T-helper 2 cell (primary cell): ENCODE measurements around the gene ACTR3C.

Experiments
- DNase-seq, 5 experiments: peaks; one replicate each; pipeline versions ENCODE4 v3.0.0 to v3.0.0-alpha.2; 2012 to 2022
- total RNA-seq, 2 donors: gene quantifications; one replicate each; lab custom pipeline; 2026; lab: John Stamatoyannopoulos, UW

The ACTR3C gene
- 4.7 to 5.7 reads per million in 2 donors for total RNA-seq

- DNase-seq = peak in 4 of 5 experiments; percentile 32 to 83 (median 34)
Measured at GRCh38 chr7:150322833-150323681, at the start of gene ACTR3C, which contains the start of gene LRRC61. ACTR3C (minus strand) TSS chr7:150323545; CDS start chr7:150295296, 28,249 bp downstream. LRRC61 (plus strand) TSS chr7:150323355; CDS start chr7:150336862, 13,507 bp downstream.

- DNase-seq = no peak
Measured at GRCh38 chr7:150372271-150373048, 49.1 kb upstream of the ACTR3C start.

DNA sequence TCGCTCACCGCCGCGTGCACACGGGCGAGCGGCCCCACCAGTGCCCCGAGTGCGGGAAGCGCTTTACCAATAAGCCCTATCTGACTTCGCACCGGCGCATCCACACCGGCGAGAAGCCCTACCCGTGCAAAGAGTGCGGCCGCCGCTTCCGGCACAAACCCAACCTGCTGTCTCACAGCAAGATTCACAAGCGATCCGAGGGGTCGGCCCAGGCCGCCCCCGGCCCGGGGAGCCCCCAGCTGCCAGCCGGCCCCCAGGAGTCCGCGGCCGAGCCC, 48.6 kb upstream of the ACTR3C start:
- no peak for DNase-seq

GRCh38 chr7:150371131-150371995, 48.0 kb upstream of the ACTR3C start:
- DNase-seq = no peak

GRCh38 chr7:150370612-150371071, 47.3 kb upstream of the ACTR3C start:
- DNase-seq = no peak

DNA sequence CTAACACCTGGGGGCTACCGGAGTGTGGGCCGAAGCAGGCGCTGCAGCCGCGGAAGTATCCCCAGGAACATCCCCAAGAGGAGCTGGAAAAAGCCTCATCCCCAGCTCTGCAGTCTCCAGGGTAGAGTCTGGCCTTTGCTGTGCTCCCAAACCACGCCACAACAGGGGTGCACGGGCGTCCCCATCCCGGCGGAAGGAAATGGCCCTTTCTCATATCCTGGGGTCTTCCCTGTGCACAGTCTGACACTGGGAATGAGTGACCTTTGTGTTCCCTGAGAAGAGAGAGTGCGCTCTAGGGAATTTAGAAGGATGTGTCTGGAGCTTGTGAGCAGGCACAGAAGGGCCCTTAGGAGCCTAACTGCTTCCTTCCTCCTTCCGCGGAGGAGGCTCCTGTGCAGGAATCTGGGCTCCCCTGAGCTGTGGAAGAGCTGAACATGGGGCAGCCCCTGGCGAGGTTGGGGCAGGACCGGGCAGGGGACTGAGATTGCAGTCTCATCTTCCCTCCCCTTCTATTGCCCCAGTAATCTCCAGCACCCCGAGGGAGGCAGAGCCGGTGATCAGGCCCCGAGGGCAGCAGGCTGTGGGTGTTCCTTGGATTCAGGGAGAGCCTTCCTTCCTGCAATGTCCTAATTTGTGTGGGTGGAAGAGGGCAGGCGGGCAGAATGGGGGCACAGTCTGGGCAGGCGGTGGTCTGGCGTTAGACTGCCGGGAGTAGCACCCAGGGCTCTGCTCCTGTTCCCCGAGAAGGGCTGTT, 46.6 kb upstream of the ACTR3C start:
- DNase-seq = no peak

DNA sequence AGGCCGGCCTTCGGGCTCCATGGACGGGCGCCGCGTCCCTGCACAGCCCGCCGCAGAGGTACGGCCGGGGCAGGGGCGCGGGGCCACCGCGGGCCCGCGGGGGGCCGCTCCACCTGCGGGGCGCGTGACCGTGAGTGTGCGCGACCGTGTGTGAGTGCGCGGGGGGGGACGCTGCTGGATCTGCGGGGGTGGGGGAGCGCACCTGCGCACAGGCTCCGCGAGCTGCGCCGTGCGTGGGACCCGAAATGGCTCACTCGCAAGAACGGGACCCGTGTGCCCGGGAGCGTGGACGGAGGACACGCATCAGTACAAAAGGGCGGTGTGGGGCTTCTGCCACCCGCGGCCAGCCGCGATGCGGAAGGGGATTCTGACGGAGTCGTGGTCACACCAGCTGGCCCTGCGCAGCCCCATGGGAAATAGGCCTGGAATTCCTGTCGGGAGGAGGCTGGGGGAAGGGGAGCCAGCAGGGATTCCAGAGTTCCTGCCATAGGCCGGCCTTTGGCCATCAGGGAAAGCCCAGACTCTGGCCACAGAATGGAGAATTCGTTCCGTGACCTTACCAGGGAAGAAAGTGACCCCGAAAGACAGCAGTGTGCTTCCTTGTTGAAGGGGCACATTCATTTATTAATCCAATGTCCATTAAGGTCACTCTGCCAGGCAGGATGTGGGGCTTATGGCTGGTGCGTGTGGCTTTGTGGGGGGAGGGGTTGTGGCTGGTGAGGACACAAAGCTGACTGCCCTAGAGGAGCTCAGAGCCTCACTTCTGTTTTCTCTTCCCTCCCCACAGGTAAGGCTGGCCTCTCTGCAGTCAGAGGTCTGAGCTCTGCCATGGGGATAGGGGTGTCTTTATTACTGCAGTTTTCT, 45.8 kb upstream of the ACTR3C start:
- DNase-seq = peak in 3 of 5 experiments; percentile 41 to 62 (median 53)

DNA sequence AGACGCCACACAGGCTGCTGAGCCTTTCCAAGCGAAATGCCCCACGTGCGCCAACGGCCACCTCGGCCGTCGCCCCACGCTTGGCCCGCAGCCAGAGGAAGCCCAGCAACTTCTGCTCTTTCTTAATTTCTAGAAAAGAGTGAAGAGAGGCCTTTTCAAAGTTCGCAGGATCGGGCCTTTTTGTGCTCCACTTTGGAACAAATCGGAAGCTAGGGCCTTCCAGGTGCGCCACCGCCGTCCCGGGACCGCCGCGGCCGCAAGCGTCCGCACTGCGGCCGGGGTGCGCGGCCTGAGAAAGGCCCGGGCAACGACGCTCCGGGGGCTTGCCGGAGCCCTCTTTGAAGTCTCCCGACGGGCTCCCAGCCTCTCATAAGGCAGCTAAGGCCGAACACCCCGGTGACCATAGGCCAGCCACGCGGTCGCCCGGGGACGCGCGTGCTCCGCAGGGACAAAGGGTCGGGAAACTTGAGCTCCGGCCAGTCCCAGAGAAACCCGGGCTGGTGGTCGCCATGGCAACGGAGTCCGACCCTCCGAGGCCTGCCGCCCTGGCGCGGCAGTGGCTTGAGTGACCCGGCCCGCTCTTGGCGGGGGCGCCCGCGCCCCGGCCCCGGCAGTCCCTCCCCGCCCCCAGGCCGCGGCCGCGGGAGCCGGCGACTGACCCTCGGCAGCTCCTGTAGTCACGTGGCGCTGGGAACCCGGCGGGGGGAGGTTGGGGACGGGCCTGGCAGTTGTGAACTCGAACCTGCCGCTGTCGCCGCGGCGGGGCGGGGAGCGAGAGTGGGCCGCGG, 44.9 kb upstream of the ACTR3C start, which contains the start of gene REPIN1:
REPIN1 (plus strand) TSS at position 727 of the 788 bp plus-strand sequence. CDS start 890 bp downstream, outside the sequence.
- peak; percentile 44 to 91 (median 65) for DNase-seq

DNA sequence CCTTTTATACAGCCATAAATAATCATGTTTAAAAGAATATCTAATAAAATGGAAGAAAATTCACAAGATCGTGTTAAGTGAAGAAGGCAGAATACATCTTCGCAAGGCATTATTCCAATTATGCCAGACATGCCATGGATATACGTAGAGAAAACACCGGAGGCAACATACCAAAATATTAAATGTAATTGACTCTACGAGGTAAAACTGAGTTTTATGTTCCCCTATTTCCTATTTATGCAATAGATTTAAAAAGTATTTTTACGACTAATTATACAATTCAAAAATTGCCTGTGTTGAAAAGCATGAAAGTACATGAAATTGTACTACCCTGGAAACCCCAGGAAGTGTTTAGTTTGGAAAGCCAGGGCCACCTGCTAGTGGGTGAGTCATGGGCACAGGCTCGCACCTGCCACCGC, 44.3 kb upstream of the ACTR3C start:
- DNase-seq = no peak

DNA sequence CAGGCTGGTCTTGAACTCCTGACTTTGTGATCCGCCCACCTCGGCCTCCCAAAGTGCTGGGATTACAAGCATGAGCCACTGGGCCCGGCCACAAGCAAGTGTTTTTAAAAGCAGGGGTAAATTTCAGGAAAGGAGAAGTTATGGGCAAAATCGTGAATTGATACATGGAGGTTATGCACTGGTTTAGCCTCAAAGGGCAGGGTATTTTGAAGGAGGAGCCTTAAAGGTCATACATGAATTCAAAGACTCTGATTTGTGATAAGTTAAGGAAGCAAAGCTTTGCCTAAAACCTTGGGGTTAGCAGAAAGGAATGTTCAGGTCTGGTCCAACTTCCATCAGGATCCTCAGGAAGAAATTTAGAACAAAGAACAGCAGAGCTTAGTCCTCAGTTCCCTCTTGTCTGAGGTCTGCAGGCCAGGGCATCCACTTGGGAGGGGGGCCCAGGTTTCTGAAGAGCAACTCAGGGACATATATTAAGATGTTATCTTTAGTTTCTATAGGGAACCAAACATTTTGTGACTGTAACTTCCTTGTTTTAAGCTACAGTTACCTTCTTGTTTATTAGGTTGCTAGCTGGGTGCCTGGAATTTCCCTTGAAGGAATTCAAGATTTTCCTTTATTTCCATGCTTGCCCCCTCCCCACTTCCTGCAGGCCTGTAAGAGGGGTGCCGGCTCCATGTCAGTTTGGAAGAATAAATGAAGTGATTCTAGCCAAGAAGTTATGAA, 42.5 kb upstream of the ACTR3C start:
- no peak for DNase-seq

GRCh38 chr7:150365194-150365593, 41.8 kb upstream of the ACTR3C start:
- no peak for DNase-seq

GRCh38 chr7:150363872-150364271, 40.5 kb upstream of the ACTR3C start:
- peak in 1 of 5 experiments; percentile 32 for DNase-seq

GRCh38 chr7:150363370-150363769, 40.0 kb upstream of the ACTR3C start:
- DNase-seq = no peak

DNA sequence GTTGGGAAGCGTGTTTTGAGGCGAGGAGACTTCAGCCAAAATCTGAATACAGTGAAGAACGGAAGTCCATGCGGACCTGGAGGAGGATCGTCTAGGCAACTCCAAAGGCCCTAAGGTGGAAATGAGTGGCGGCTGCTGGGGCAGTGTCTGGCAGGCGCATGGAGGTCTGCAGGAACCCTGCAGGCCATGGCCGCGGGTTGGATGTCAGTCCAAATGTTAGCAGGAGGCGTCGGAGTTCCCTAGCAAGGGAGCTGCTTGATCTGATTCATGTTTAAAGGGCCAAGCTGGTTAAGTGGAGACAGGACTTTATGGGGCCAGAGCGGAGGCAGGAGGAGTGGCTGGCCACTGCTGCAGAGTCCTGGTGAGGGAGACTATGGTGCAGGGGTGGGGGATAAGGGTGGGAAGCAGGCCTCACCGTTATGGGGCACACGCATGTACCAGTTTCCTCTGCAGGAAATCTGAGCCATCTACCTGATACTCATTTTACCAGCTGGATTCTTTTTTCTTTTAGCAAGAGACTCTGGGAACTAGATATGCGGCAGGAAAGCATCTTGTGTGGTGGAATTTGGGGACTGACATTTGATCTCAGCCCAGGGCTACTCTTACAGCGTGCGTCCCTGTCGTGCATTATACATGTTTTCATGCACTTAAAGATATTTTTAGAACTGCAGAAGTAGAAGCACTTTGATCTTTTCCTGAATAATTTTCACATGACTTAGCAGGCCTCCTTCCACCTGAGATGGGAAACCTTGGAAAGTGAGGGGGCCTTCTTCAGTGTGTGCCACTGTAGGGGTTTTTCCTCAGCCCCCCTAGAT, 38.7 kb upstream of the ACTR3C start:
- no peak for DNase-seq

- no peak for DNase-seq
Measured at GRCh38 chr7:150361402-150361801, 38.1 kb upstream of the ACTR3C start.

GRCh38 chr7:150360363-150361058, 37.2 kb upstream of the ACTR3C start:
- DNase-seq = no peak

DNA sequence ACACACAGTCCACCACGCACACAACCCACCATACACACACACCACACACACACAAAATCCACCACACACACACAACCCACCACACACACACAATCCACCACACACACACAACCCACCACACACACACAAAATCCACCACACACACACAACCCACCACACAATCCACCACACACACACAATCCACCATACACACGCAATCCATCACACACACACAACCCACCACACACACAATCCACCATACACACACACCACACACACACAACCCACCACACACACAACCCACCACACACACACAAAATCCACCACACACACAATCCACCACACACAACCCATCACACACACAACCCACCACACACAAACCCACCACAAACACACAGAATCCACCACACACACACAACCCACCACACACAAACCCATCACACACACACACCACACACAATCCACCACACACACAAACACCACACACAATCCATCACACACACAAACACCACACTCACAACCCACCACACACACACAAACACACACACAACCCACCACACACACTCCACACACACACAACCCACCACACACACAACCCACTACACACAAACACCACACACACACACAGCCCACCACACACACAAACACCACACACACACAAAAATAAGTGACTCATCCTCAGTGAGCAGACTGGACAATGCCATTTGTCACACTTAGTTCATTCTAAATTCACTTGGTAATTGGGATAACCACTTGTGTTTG, 36.4 kb upstream of the ACTR3C start:
- peak in 1 of 5 experiments; percentile 28 for DNase-seq
